ENCODE data around the gene SMARCB1.

DNA sequence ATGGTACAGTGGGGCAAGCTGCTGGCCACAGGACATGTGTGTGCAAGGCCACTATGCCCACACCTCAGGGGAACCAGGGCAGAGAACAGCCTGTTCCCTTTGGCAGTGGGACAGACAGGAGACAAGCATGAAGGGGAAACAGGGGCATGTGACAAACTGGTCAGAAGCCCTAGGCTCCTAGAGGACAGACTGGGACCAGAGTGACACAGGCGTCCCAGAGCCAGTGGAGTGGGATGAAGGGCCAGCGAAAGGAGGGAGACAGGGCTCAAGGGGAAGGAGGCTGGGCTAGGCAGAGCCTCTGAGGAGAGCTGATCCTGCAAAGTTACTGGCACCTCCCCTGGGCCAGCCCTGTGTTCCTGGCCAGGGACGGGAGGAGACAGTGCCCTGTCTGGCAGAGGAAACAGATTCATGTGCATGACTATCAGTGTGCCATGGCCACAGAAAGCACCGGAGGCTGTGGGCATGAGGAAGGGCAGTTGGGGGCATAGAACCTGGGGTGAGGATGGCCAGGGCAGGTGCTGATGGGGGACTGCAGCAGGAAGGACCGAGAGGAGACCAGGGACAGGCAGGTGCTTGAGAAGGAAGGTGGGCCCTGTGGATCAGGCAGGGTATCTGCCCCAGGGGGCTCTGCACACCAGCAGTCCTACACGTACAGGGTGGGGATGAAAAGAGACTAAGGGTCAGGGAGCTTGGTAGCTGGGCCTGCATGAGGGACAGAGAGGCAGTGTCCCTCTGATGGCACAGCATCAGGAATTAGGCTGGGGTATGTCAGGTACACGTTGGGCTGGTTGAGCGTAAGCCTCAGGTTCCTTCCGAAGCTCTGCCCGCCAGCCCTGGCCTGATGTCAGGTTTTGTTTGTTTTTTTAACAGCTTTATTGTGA is 42.3 kb downstream of the SMARCB1 start:
- TF ChIP-seq, protein P1, sequence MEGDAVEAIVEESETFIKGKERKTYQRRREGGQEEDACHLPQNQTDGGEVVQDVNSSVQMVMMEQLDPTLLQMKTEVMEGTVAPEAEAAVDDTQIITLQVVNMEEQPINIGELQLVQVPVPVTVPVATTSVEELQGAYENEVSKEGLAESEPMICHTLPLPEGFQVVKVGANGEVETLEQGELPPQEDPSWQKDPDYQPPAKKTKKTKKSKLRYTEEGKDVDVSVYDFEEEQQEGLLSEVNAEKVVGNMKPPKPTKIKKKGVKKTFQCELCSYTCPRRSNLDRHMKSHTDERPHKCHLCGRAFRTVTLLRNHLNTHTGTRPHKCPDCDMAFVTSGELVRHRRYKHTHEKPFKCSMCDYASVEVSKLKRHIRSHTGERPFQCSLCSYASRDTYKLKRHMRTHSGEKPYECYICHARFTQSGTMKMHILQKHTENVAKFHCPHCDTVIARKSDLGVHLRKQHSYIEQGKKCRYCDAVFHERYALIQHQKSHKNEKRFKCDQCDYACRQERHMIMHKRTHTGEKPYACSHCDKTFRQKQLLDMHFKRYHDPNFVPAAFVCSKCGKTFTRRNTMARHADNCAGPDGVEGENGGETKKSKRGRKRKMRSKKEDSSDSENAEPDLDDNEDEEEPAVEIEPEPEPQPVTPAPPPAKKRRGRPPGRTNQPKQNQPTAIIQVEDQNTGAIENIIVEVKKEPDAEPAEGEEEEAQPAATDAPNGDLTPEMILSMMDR (optimal IDR thresholded peaks at IDR 0.05 in 1 of 3, IDR thresholded peaks at IDR 0.05 in 1 of 3, conservative IDR thresholded peaks at IDR 0.05 in 1 of 3; ENCODE audit: extremely low read depth in 1 of 3, insufficient read depth in 2 of 3, low read length in 3 of 3) = no peak
- TF ChIP-seq EZH2 (IDR thresholded peaks at IDR 0.05; ENCODE audit: low read length) = no peak

Measured in keratinocyte (primary cell).